SK-N-SH (cell line): ENCODE measurements around the gene SLC10A7. TPM values are rescaled to one million over a fixed set of nuclear protein-coding genes. Genes with fewer than 3 reads are reported as not detected.

Experiments used
- CTCF ChIA-PET: fragments of 300-600, 350-600 bp; formaldehyde crosslinking; extraction: SDS; loops from one replicate; lab custom pipeline; 2021; lab: Yijun Ruan, JAX
- POLR2A ChIA-PET: fragments of 350-600 bp; sonication (Branson Sonifier 250); formaldehyde crosslinking; extraction: SDS; loops from one replicate; lab custom pipeline; 2020; ENCODE audit warnings: antibody characterized with exemption, inconsistent platforms; lab: Yijun Ruan, JAX
- DNase-seq: peaks from one replicate; pipeline ENCODE4 v3.0.0; 2012
- H2AFZ ChIP-seq: fragments of 200-600 bp; sonication (generic); 2 replicates; pipeline ENCODE4 v1.8.1; 2016; ENCODE audit warnings: antibody characterized with exemption, mild to moderate bottlenecking, low read depth
- H3F3A ChIP-seq: fragments of 200-600 bp; sonication (generic); replicated peaks from 2 replicates; pipeline ENCODE3; 2016; ENCODE audit warnings: antibody characterized with exemption, mild to moderate bottlenecking; ENCODE audit not compliant: insufficient read depth
- H3K27ac ChIP-seq, 2 experiments: fragments of 200-500 bp in 1 of 2; fragments of 200-600 bp in 1 of 2; sonication (Bioruptor generic) in 1 of 2; sonication (generic), shearing (Covaris generic) in 1 of 2; 2 replicates each; pipeline versions ENCODE4 v1.5.1 to v1.6.1; 2014 to 2016; ENCODE audit warnings: low read depth in 2 of 2, inconsistent platforms in 1 of 2, low read length in 1 of 2, mild to moderate bottlenecking in 1 of 2, mixed read lengths in 1 of 2
- H3K27me3 ChIP-seq: fragments of 200-600 bp; sonication (generic), shearing (Covaris generic); 2 replicates; pipeline ENCODE4 v1.6.1; 2016; ENCODE audit warnings: mixed run types; ENCODE audit not compliant: insufficient read depth
- H3K36me3 ChIP-seq, 2 experiments: fragments of 200-500 bp in 1 of 2; fragments of 200-600 bp in 1 of 2; sonication (Bioruptor generic) in 1 of 2; sonication (generic) in 1 of 2; replicated peaks in 1 of 2; 2 replicates each; pipeline versions ENCODE3 to v1.5.1; 2014 to 2016; ENCODE audit warnings: low read length in 1 of 2, mild to moderate bottlenecking in 1 of 2; ENCODE audit not compliant: insufficient read depth in 2 of 2, control insufficient read depth in 1 of 2
- H3K4me1 ChIP-seq, 2 experiments: fragments of 200-500 bp in 1 of 2; fragments of 200-600 bp in 1 of 2; sonication (Bioruptor generic) in 1 of 2; sonication (generic), shearing (Covaris generic) in 1 of 2; 2 replicates each; pipeline versions ENCODE4 v1.5.1 to v1.6.1; 2014 to 2016; ENCODE audit warnings: low read depth in 1 of 2, low read length in 1 of 2, mixed run types in 1 of 2; ENCODE audit not compliant: insufficient read depth in 2 of 2, control insufficient read depth in 1 of 2
- H3K4me2 ChIP-seq: fragments of 200-600 bp; sonication (generic), shearing (Covaris generic); 2 replicates; pipeline ENCODE4 v1.6.1; 2017; ENCODE audit warnings: mixed run types
- H3K4me3 ChIP-seq, 2 experiments: fragments of 200-500 bp in 1 of 2; fragments of 200-600 bp in 1 of 2; sonication (Bioruptor generic) in 1 of 2; sonication (generic), shearing (Covaris generic) in 1 of 2; 2 replicates each; pipeline versions ENCODE4 v1.5.1 to v1.8.1; 2014 to 2016; ENCODE audit warnings: low read depth in 2 of 2, inconsistent platforms in 1 of 2, low read length in 1 of 2, mild to moderate bottlenecking in 1 of 2, mixed read lengths in 1 of 2, moderate library complexity in 1 of 2
- H3K79me2 ChIP-seq: fragments of 200-600 bp; sonication (generic); 2 replicates; pipeline ENCODE4 v1.8.1; 2017; ENCODE audit warnings: mild to moderate bottlenecking; ENCODE audit not compliant: insufficient read depth
- H3K9ac ChIP-seq: fragments of 200-600 bp; sonication (generic); 2 replicates; pipeline ENCODE4 v1.6.1; 2017; ENCODE audit warnings: mixed run types
- H3K9me2 ChIP-seq: fragments of 200-600 bp; sonication (generic); 2 replicates; pipeline ENCODE4 v1.6.1; 2017; ENCODE audit warnings: mixed run types
- H3K9me3 ChIP-seq: fragments of 200-600 bp; sonication (generic); 2 replicates; pipeline ENCODE4 v1.6.1; 2017; ENCODE audit warnings: mixed run types, mild to moderate bottlenecking, moderate library complexity
- H4K20me1 ChIP-seq: fragments of 200-600 bp; sonication (generic); 2 replicates; pipeline ENCODE4 v1.6.1; 2017; ENCODE audit warnings: mild to moderate bottlenecking, mixed run types; ENCODE audit not compliant: insufficient read depth
- CHD2 ChIP-seq: fragments of 150-350 bp; IDR thresholded peaks from 2 replicates; pipeline ENCODE4 v1.6.1; 2018; ENCODE audit warnings: low read length; ENCODE audit not compliant: partially characterized antibody
- CTCF ChIP-seq: fragments of 200-600 bp; sonication (generic); IDR thresholded peaks from 2 replicates; pipeline ENCODE4 v1.6.1; 2017; ENCODE audit warnings: antibody characterized with exemption, mild to moderate bottlenecking, moderate library complexity
- EP300 ChIP-seq, 2 experiments: IDR thresholded peaks; 2 replicates each; pipeline versions ENCODE4 v1.4.0 to v1.6.1; 2012; ENCODE audit warnings: borderline replicate concordance in 1 of 2, low read depth in 1 of 2, low read length in 1 of 2
- FOSL2 ChIP-seq: IDR thresholded peaks from 2 replicates; pipeline ENCODE4 v1.4.0; 2012; ENCODE audit warnings: low read depth, mild to moderate bottlenecking, moderate library complexity, borderline replicate concordance
- FOXJ3 ChIP-seq: sonication (generic); formaldehyde crosslinking; IDR thresholded peaks from 2 replicates; pipeline ENCODE4 v1.5.1; 2020; ENCODE audit warnings: mild to moderate bottlenecking, missing genetic modification reagents
- GATA2 ChIP-seq: sonication (generic); formaldehyde crosslinking; IDR thresholded peaks from 2 replicates; pipeline ENCODE4 v1.5.0; 2020; ENCODE audit warnings: mild to moderate bottlenecking, missing genetic modification reagents
- IRF3 ChIP-seq: fragments of 150-350 bp; IDR thresholded peaks from 2 replicates; pipeline ENCODE4 v1.6.1; 2016; ENCODE audit warnings: mild to moderate bottlenecking, low read depth, low read length
- PBX3 ChIP-seq: IDR thresholded peaks from 2 replicates; pipeline ENCODE4; 2012
- TAF1 ChIP-seq: IDR thresholded peaks from 2 replicates; pipeline ENCODE4 v1.6.1; 2012; ENCODE audit warnings: low read depth, mild to moderate bottlenecking, low read length, moderate library complexity, borderline replicate concordance
- USF2 ChIP-seq: fragments of 150-350 bp; IDR thresholded peaks from 2 replicates; pipeline ENCODE4 v1.6.1; 2017; ENCODE audit warnings: antibody characterized with exemption, low read length, low read depth, borderline replicate concordance
- YY1 ChIP-seq: IDR thresholded peaks from 2 replicates; pipeline ENCODE4 v1.4.0; 2012; ENCODE audit warnings: low read depth, mild to moderate bottlenecking
- ZBTB33 ChIP-seq: IDR thresholded peaks from 2 replicates; pipeline ENCODE4 v1.4.0; 2012; ENCODE audit warnings: low read depth, borderline replicate concordance
- WGBS: methylation state at CpG from one replicate; pipeline ENCODE4 v1.1.6; 2017; ENCODE audit warnings: low lambda C conversion rate; 5-methylcytosine and 5-hydroxymethylcytosine counted together
- polyA plus RNA-seq, 3 experiments: library from polyadenylated mRNA; depleted of rRNA; stranded (reverse); fragments of >200 nt; gene quantifications; 2 replicates each; pipeline ENCODE4 v1.2.3, GENCODE V29; 2012

Gene SLC10A7
- polyA plus RNA-seq, 1 of the 3 experiments (the other 2 are of a cell fraction): 3.3 TPM

GRCh38 chr4:146232131-146232722, 289.5 kb downstream of the SLC10A7 start:
- TF ChIP-seq IRF3: no peak
- TF ChIP-seq CHD2: no peak
- Histone ChIP-seq H3K27ac (no peak overlapping the region), H2AFZ (no peak overlapping the region), H3F3A (no peaks in the 10 kb centered on the region), H3K27me3 (no peaks in the 10 kb centered on the region), H3K4me1 (peaks cover 0 to 7% of the 10 kb centered on the region in 2 experiments; a peak in 1 of 4 replicates), H3K9ac (no peak overlapping the region), H4K20me1 (no peaks in the 10 kb centered on the region), H3K36me3 (no peaks in the 10 kb centered on the region), H3K9me3 (no peaks in the 10 kb centered on the region), H3K79me2 (no peaks in the 10 kb centered on the region), H3K9me2 (no peaks in the 10 kb centered on the region), H3K4me2 (no peak overlapping the region), H3K4me3 (no peak overlapping the region)
- 77% methylated on average over 1 of the region's 1 CpG for WGBS
- no peak for DNase-seq
- ChIA-PET POLR2A (no interaction called here), CTCF (interaction anchor here (1.6 kb wide), 1 partner anchor 12 kb away, joined by 5 read pairs; no protein-coding TSS in a partner anchor)

- no peak for TF ChIP-seq FOXJ3 (CRISPR knock-in tag)
- no peak for TF ChIP-seq USF2
- TF ChIP-seq YY1: no peak
- no peak for TF ChIP-seq TAF1
- TF ChIP-seq CTCF: no peak
- no peak for TF ChIP-seq PBX3
- TF ChIP-seq GATA2: no peak
- no peak for TF ChIP-seq ZBTB33
- no peak for TF ChIP-seq FOSL2
- TF ChIP-seq EP300 (IDR thresholded peaks at IDR 0.05; ENCODE audit: borderline replicate concordance in 1 of 2, low read depth in 1 of 2, low read length in 1 of 2): no peak
- TF ChIP-seq, all 33 proteins: peak for 0
- no peak for DNase-seq
- Histone ChIP-seq H3K79me2 (no peaks in the 10 kb centered on the region), H3K9ac (no peak overlapping the region), H3F3A (no peaks in the 10 kb centered on the region), H3K27ac (no peak overlapping the region), H3K4me3 (no peak overlapping the region), H2AFZ (no peak overlapping the region), H3K36me3 (no peaks in the 10 kb centered on the region), H4K20me1 (no peaks in the 10 kb centered on the region), H3K9me3 (no peaks in the 10 kb centered on the region), H3K4me1 (peaks cover 0 to 3% of the 10 kb centered on the region in 2 experiments; a peak in 1 of 4 replicates), H3K4me2 (no peak overlapping the region), H3K27me3 (no peaks in the 10 kb centered on the region), H3K9me2 (no peaks in the 10 kb centered on the region)
- ChIA-PET CTCF (interaction anchor here (0.5 kb wide), 1 partner anchor 882 kb away, joined by 3 read pairs; no protein-coding TSS in a partner anchor), POLR2A (no interaction called here)
Observed at GRCh38 chr4:146229406-146229805, 292.3 kb downstream of the SLC10A7 start.
